Suprapubic skin (tissue), 4 donors: Measurements from ENCODE around the gene ATP13A5. TPM values are rescaled to one million over a fixed set of nuclear protein-coding genes. Genes with fewer than 3 reads are reported as not detected.

ENCODE experiments used
- DNase-seq, 2 donors: peaks; one replicate each; pipeline ENCODE4 v3.0.0-alpha.2; 2019; ENCODE audit warnings: low spot score in 2 of 2
- H3K27ac ChIP-seq: fragments of 200-600 bp; sonication (generic); one replicate; pipeline ENCODE4 v1.5.1; 2019
- H3K27me3 ChIP-seq: fragments of 200-600 bp; sonication (generic); one replicate; pipeline ENCODE4 v1.5.1; 2019
- H3K36me3 ChIP-seq: fragments of 200-600 bp; sonication (generic); one replicate; pipeline ENCODE4 v1.5.1; 2019
- H3K4me1 ChIP-seq: fragments of 200-600 bp; sonication (generic); one replicate; pipeline ENCODE4 v1.5.1; 2019
- H3K4me3 ChIP-seq: fragments of 200-600 bp; sonication (generic); one replicate; pipeline ENCODE4 v1.5.1; 2019; ENCODE audit warnings: mild to moderate bottlenecking
- H3K9me3 ChIP-seq: fragments of 200-600 bp; sonication (generic); one replicate; pipeline ENCODE4 v1.5.1; 2019
- CTCF ChIP-seq, 2 donors: fragments of 200-600 bp in 1 of 2; fragments of 450-650 bp in 1 of 2; sonication (generic) in 1 of 2; IDR thresholded peaks; one replicate each; pipeline ENCODE4 v1.5.1; 2016 to 2019; ENCODE audit warnings: antibody characterized with exemption in 2 of 2, mild to moderate bottlenecking in 1 of 2, moderate library complexity in 1 of 2
- EP300 ChIP-seq: sonication (generic); formaldehyde crosslinking; IDR thresholded peaks from one replicate; pipeline ENCODE4 v1.6.1; 2017; ENCODE audit warnings: antibody characterized with exemption
- POLR2A ChIP-seq, 2 donors: fragments of 450-650 bp; IDR thresholded peaks; one replicate each; pipeline ENCODE4 v1.6.1; 2017; ENCODE audit warnings: antibody characterized with exemption in 2 of 2, mild to moderate bottlenecking in 2 of 2, moderate library complexity in 2 of 2
- POLR2AphosphoS5 ChIP-seq, 3 donors: sonication (generic); formaldehyde crosslinking; IDR thresholded peaks; one replicate each; pipeline ENCODE4 v1.6.1; 2017; ENCODE audit warnings: antibody characterized with exemption in 3 of 3
- WGBS: methylation state at CpG from one replicate; pipeline ENCODE4 v1.1.5; 2018; 5-methylcytosine and 5-hydroxymethylcytosine counted together
- total RNA-seq, 4 donors: library from RNA; depleted of rRNA; stranded (reverse); fragments of >200 nt; gene quantifications; one replicate each; pipeline ENCODE4 v1.1.0, GENCODE V29; 2016

Gene ATP13A5
- total RNA-seq, 4 donors from 2014 or later, result 1.1 to 9.8 (median 4.2) TPM

- no peak for DNase-seq
- no peaks in the 10 kb centered on the region for H3K36me3 ChIP-seq
- no peaks in the 10 kb centered on the region for H3K4me1 ChIP-seq
- H3K27ac ChIP-seq, result no peak overlapping the region
- H3K9me3 ChIP-seq, result no peaks in the 10 kb centered on the region
- H3K27me3 ChIP-seq, result no peaks in the 10 kb centered on the region
- H3K4me3 ChIP-seq, result no peak overlapping the region
- 83% methylated on average over 5 of the region's 5 CpGs for WGBS
- TF ChIP-seq EP300, result no peak
- no peak for TF ChIP-seq POLR2A (IDR thresholded peaks at IDR 0.05)
- TF ChIP-seq CTCF (IDR thresholded peaks at IDR 0.05), result no peak
- no peak for TF ChIP-seq POLR2AphosphoS5 (IDR thresholded peaks at IDR 0.05)
These were observed 115.8 kb downstream of the ATP13A5 start for GRCh38 chr3:193262707-193263106.

- Histone ChIP-seq H3K4me1 (no peaks in the 10 kb centered on the region), H3K36me3 (no peaks in the 10 kb centered on the region), H3K9me3 (no peaks in the 10 kb centered on the region), H3K27me3 (no peaks in the 10 kb centered on the region), H3K4me3 (no peak overlapping the region), H3K27ac (no peak overlapping the region)
- TF ChIP-seq EP300 (no peak), POLR2AphosphoS5 (IDR thresholded peaks at IDR 0.05) (no peak), CTCF (IDR thresholded peaks at IDR 0.05) (no peak), POLR2A (IDR thresholded peaks at IDR 0.05) (no peak)
- 100% methylated on average over 1 of the region's 1 CpG for WGBS
- DNase-seq, result no peak
These were observed 116.6 kb downstream of the ATP13A5 start for GRCh38 chr3:193261970-193262369.

- Histone ChIP-seq H3K27me3 (no peaks in the 10 kb centered on the region), H3K9me3 (peaks cover 12% of the 10 kb centered on the region), H3K4me3 (no peak overlapping the region), H3K27ac (no peak overlapping the region), H3K4me1 (peaks cover 4% of the 10 kb centered on the region), H3K36me3 (no peaks in the 10 kb centered on the region)
- 61% methylated on average over 3 of the region's 3 CpGs for WGBS
- no peak for DNase-seq
- TF ChIP-seq POLR2A (IDR thresholded peaks at IDR 0.05) (no peak), CTCF (IDR thresholded peaks at IDR 0.05) (no peak), EP300 (no peak), POLR2AphosphoS5 (IDR thresholded peaks at IDR 0.05) (no peak)
These were observed 124.4 kb downstream of the ATP13A5 start for GRCh38 chr3:193253986-193254660.

GRCh38 chr3:193250492-193250891 lies 128.1 kb downstream of the ATP13A5 start:
- Histone ChIP-seq H3K27me3 (no peaks in the 10 kb centered on the region), H3K4me3 (no peak overlapping the region), H3K9me3 (peaks cover 17% of the 10 kb centered on the region), H3K36me3 (no peaks in the 10 kb centered on the region), H3K27ac (no peak overlapping the region), H3K4me1 (peaks cover 4% of the 10 kb centered on the region)
- 72% methylated on average over 4 of the region's 4 CpGs for WGBS
- TF ChIP-seq POLR2AphosphoS5 (IDR thresholded peaks at IDR 0.05), result no peak
- no peak for TF ChIP-seq EP300
- TF ChIP-seq POLR2A (IDR thresholded peaks at IDR 0.05), result no peak
- no peak for TF ChIP-seq CTCF (IDR thresholded peaks at IDR 0.05)
- no peak for DNase-seq

GRCh38 chr3:193248848-193249468 lies 129.6 kb downstream of the ATP13A5 start:
- H3K27ac ChIP-seq, result no peak overlapping the region
- TF ChIP-seq POLR2AphosphoS5 (IDR thresholded peaks at IDR 0.05) (no peak), CTCF (IDR thresholded peaks at IDR 0.05) (no peak), POLR2A (IDR thresholded peaks at IDR 0.05) (no peak), EP300 (no peak)
- H3K27me3 ChIP-seq, result no peaks in the 10 kb centered on the region
- DNase-seq, result no peak
- 98% methylated on average over 2 of the region's 2 CpGs for WGBS
- no peaks in the 10 kb centered on the region for H3K36me3 ChIP-seq
- no peak overlapping the region for H3K4me3 ChIP-seq
- H3K9me3 ChIP-seq, result peaks cover 17% of the 10 kb centered on the region
- peaks cover 4% of the 10 kb centered on the region for H3K4me1 ChIP-seq
